Prostate gland (tissue), 2 donors: ENCODE results near the gene PDS5A.

Experiments used
- POLR2A ChIP-seq: fragments of 450-650 bp; IDR thresholded peaks from one replicate; pipeline ENCODE4 v1.6.1; 2016; ENCODE audit warnings: antibody characterized with exemption, mild to moderate bottlenecking
- TF ChIP-seq, protein P1 (sequence below), 4 experiments: fragments of 200-600 bp in 2 of 4; fragments of 450-650 bp in 2 of 4; sonication (generic) in 2 of 4; IDR thresholded peaks; 1 replicate in 3 of 4; 2 replicates in 1 of 4; pipeline ENCODE4 v1.5.1; 2016 to 2019; ENCODE audit warnings: antibody characterized with exemption in 4 of 4, mild to moderate bottlenecking in 2 of 4, moderate library complexity in 2 of 4

DNA sequence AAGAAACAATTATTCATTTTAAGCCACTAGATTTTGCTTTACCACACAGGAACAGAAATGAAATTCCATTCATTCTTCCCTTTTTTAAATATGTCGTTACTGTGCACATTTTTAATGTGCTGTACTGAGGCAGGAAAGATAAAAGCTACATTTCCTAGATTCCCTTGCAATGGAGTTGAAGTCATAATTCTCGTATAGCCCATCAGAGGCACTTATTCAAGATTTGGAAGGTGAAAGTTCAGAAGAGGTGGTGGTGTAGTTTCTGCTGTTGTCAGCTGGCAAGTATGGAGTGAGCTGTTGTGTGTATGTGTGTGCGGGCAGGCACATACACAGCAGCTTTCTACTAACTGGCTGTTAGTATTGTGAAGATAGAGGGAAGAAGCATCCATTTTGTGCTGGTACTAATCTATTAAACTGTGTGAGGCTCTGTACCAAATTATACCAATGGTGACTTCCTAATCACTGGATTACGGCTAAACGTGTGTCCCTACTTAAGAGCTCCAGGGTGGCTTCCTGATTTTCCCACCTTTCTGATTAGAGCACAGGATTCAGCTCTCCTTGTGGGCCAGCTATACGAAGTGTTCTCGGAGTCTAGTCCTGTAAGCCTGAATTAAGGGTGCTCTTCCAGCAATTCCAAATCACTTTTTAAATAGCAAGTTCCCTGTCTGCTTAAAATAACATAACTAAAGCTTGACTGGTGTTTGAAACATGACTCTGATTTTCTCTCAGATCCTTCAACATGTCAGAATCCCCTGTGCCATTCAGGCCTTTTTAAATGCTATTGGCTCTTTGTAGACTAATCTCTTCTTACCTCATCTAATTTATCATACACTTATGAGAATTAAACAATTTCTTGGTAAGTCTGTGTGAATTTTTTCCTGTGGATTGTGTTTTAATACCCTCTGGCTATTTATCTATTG lies 43.8 kb downstream of the PDS5A start:
- TF ChIP-seq, protein P1, sequence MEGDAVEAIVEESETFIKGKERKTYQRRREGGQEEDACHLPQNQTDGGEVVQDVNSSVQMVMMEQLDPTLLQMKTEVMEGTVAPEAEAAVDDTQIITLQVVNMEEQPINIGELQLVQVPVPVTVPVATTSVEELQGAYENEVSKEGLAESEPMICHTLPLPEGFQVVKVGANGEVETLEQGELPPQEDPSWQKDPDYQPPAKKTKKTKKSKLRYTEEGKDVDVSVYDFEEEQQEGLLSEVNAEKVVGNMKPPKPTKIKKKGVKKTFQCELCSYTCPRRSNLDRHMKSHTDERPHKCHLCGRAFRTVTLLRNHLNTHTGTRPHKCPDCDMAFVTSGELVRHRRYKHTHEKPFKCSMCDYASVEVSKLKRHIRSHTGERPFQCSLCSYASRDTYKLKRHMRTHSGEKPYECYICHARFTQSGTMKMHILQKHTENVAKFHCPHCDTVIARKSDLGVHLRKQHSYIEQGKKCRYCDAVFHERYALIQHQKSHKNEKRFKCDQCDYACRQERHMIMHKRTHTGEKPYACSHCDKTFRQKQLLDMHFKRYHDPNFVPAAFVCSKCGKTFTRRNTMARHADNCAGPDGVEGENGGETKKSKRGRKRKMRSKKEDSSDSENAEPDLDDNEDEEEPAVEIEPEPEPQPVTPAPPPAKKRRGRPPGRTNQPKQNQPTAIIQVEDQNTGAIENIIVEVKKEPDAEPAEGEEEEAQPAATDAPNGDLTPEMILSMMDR (IDR thresholded peaks at IDR 0.05), result no peak
- TF ChIP-seq POLR2A, result no peak
